OCI-LY1 (cell line): Measurements from ENCODE around the gene SLC22A2.

Experiments
- H2AFZ ChIP-seq: fragments of 200-600 bp; sonication (generic), shearing (Covaris generic); 2 replicates; pipeline ENCODE4 v1.6.0; 2014; ENCODE audit warnings: antibody characterized with exemption, mild to moderate bottlenecking, low read length
- H3F3A ChIP-seq: fragments of 200-600 bp; sonication (generic), shearing (Covaris generic); 2 replicates; pipeline ENCODE4 v1.6.0; 2014; ENCODE audit warnings: mild to moderate bottlenecking, antibody characterized with exemption, low read length, moderate library complexity; ENCODE audit not compliant: insufficient read depth
- H3K27ac ChIP-seq: fragments of 200-600 bp; sonication (generic); 2 replicates; pipeline ENCODE4 v1.5.1; 2014; ENCODE audit warnings: low read length, mixed run types, mild to moderate bottlenecking, low read depth; ENCODE audit not compliant: poor library complexity, severe bottlenecking
- H3K27me3 ChIP-seq: fragments of 200-600 bp; sonication (generic); 2 replicates; pipeline ENCODE4 v1.6.0; 2014; ENCODE audit warnings: antibody characterized with exemption, mild to moderate bottlenecking, low read length, moderate library complexity; ENCODE audit not compliant: insufficient read depth
- H3K36me3 ChIP-seq: fragments of 200-600 bp; sonication (generic); 2 replicates; pipeline ENCODE4 v1.6.1; 2014; ENCODE audit warnings: mild to moderate bottlenecking, antibody characterized with exemption, low read length, moderate library complexity, mixed read lengths; ENCODE audit not compliant: insufficient read depth
- H3K4me1 ChIP-seq: fragments of 200-600 bp; sonication (generic); 2 replicates; pipeline ENCODE4 v1.5.1; 2014; ENCODE audit warnings: mild to moderate bottlenecking, low read length, moderate library complexity; ENCODE audit not compliant: insufficient read depth, severe bottlenecking
- H3K4me2 ChIP-seq: fragments of 200-600 bp; sonication (generic), shearing (Covaris generic); 2 replicates; pipeline ENCODE4 v1.6.1; 2014; ENCODE audit warnings: low read length
- H3K4me3 ChIP-seq: fragments of 200-600 bp; sonication (generic); 2 replicates; pipeline ENCODE4 v1.5.1; 2014; ENCODE audit warnings: low read length, low read depth, mild to moderate bottlenecking, mixed read lengths; ENCODE audit not compliant: poor library complexity, severe bottlenecking
- H3K79me2 ChIP-seq: fragments of 200-600 bp; shearing (Covaris generic); 2 replicates; pipeline ENCODE4 v1.6.1; 2016; ENCODE audit warnings: mixed run types, low read length, mixed read lengths; ENCODE audit not compliant: insufficient read depth
- H3K9ac ChIP-seq: fragments of 200-600 bp; sonication (generic), shearing (Covaris generic); 2 replicates; pipeline ENCODE4 v1.6.1; 2014; ENCODE audit warnings: mild to moderate bottlenecking, low read length, mixed read lengths
- H3K9me2 ChIP-seq: fragments of 200-600 bp; sonication (generic), shearing (Covaris generic); 2 replicates; pipeline ENCODE4 v1.6.1; 2014; ENCODE audit warnings: low read depth, mild to moderate bottlenecking, low read length, mixed read lengths
- H3K9me3 ChIP-seq: fragments of 200-600 bp; shearing (Covaris generic); 2 replicates; pipeline ENCODE4 v1.6.1; 2014; ENCODE audit warnings: low read length, mixed read lengths
- H4K20me1 ChIP-seq: fragments of 200-600 bp; sonication (generic), shearing (Covaris generic); 2 replicates; pipeline ENCODE4 v1.6.0; 2016; ENCODE audit warnings: mild to moderate bottlenecking, low read length; ENCODE audit not compliant: insufficient read depth
- EZH2 ChIP-seq: fragments of 200-600 bp; sonication (generic), shearing (Covaris generic); IDR thresholded peaks from 2 replicates; pipeline ENCODE4 v1.8.0; 2017; ENCODE audit warnings: borderline replicate concordance, mixed run types, mild to moderate bottlenecking, antibody characterized with exemption, low read length, moderate library complexity, mixed read lengths
- TF ChIP-seq, protein P1 (sequence below): fragments of 200-600 bp; sonication (generic), shearing (Covaris generic); IDR thresholded peaks from 2 replicates; pipeline ENCODE4 v1.5.1; 2017; ENCODE audit warnings: mild to moderate bottlenecking, antibody characterized with exemption, low read length, moderate library complexity, mixed read lengths

Gene SLC22A2

DNA sequence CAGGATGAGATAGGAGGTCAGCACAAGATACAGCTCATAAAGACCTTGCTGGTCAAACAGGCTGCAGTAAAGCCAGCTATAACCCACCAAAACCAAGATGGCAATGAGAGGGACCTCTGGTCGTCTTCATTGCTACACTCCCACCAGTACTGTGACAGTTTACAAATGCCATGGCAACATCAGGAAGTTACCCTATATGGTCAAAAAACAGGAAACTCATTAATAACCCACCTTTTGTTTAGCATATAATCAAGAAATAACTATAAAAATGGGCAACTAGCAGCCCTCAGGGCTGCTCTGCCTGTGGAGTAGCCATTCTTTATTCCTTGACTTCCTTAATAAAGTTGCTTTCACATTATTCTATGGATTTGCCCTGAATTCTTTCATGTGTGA lies 30.9 kb downstream of the SLC22A2 start:
- H3K9me2 ChIP-seq, result no peaks in the 10 kb centered on the region
- no peak overlapping the region for H3K4me2 ChIP-seq
- no peak overlapping the region for H3K27ac ChIP-seq
- H3K27me3 ChIP-seq, result no peaks in the 10 kb centered on the region
- no peaks in the 10 kb centered on the region for H3K79me2 ChIP-seq
- H2AFZ ChIP-seq, result no peak overlapping the region
- H3F3A ChIP-seq, result no peaks in the 10 kb centered on the region
- TF ChIP-seq, protein P1, sequence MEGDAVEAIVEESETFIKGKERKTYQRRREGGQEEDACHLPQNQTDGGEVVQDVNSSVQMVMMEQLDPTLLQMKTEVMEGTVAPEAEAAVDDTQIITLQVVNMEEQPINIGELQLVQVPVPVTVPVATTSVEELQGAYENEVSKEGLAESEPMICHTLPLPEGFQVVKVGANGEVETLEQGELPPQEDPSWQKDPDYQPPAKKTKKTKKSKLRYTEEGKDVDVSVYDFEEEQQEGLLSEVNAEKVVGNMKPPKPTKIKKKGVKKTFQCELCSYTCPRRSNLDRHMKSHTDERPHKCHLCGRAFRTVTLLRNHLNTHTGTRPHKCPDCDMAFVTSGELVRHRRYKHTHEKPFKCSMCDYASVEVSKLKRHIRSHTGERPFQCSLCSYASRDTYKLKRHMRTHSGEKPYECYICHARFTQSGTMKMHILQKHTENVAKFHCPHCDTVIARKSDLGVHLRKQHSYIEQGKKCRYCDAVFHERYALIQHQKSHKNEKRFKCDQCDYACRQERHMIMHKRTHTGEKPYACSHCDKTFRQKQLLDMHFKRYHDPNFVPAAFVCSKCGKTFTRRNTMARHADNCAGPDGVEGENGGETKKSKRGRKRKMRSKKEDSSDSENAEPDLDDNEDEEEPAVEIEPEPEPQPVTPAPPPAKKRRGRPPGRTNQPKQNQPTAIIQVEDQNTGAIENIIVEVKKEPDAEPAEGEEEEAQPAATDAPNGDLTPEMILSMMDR, result no peak
- no peak for TF ChIP-seq EZH2
- no peaks in the 10 kb centered on the region for H3K4me1 ChIP-seq
- H3K36me3 ChIP-seq, result no peaks in the 10 kb centered on the region
- H4K20me1 ChIP-seq, result no peaks in the 10 kb centered on the region
- H3K9ac ChIP-seq, result no peak overlapping the region
- H3K4me3 ChIP-seq, result no peak overlapping the region
- H3K9me3 ChIP-seq, result no peaks in the 10 kb centered on the region

DNA sequence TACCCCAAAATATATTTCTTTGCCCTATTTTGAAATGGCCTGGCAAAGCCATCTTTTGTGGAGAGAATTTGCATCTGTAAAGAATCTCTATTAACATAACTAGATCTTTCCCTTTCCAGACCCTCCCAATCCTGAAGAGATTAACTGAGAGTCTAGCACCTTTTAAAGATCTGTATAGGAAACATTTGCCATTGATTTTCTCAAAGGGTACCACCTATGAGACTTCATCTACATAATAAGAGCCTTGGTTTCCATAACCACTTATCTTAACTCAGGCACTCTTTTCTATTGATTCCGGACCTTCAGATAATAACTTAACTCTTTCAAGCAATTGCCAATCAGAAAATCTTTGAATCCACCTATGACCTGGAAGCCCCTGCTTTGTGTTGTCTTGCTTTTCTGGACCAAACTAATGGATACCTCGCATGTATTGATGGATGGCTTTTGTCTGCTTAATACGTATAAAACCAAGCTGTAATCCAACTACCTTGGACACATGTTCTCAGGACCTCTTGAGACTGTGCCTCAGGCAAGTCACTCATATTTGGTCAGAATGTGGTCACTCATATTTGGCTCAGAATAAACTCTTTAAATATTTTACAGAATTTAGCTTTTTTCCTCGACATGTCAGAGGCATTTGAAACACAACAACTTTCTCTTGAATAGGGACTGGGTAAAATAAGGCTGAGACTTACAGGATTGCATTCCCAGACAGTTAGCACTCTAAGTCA lies 31.4 kb downstream of the SLC22A2 start:
- Histone ChIP-seq H3K27me3 (no peaks in the 10 kb centered on the region), H3K36me3 (no peaks in the 10 kb centered on the region), H3K4me3 (no peak overlapping the region), H3K4me2 (no peak overlapping the region), H3K4me1 (no peaks in the 10 kb centered on the region), H3F3A (no peaks in the 10 kb centered on the region), H3K9me2 (no peaks in the 10 kb centered on the region), H3K9me3 (no peaks in the 10 kb centered on the region), H3K27ac (no peak overlapping the region), H3K79me2 (no peaks in the 10 kb centered on the region), H2AFZ (no peak overlapping the region), H4K20me1 (no peaks in the 10 kb centered on the region), H3K9ac (no peak overlapping the region)
- no peak for TF ChIP-seq EZH2
- TF ChIP-seq, protein P1, result no peak

DNA sequence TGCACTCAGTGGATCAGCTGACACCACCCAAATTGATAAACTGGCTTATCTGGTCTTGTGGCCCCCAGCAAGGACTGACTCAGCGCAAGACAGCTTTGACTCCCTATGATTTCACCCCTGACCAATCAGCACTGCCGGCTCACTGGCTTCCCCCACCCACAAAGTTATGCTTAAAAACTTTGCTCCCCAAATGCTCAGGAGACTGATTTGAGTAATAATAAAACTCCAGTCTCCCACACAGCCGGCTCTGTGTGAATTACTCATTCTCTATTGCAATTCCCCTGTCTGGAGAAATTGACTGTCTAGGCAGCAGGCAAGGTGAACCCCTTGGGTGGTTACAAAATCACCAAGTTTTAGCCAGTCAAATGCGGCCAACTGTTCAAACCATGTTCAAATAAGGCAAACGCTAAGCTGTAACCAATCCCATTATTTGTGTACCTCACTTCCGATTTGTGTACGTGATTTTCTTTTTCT lies 32.5 kb downstream of the SLC22A2 start:
- Histone ChIP-seq H3K9me2 (no peaks in the 10 kb centered on the region), H3K9me3 (no peaks in the 10 kb centered on the region), H3K79me2 (no peaks in the 10 kb centered on the region), H3K4me2 (no peak overlapping the region), H3K4me1 (no peaks in the 10 kb centered on the region), H3K27ac (no peak overlapping the region), H3K9ac (no peak overlapping the region), H3K4me3 (no peak overlapping the region), H3K36me3 (no peaks in the 10 kb centered on the region), H4K20me1 (no peaks in the 10 kb centered on the region), H3F3A (no peaks in the 10 kb centered on the region), H2AFZ (no peak overlapping the region), H3K27me3 (no peaks in the 10 kb centered on the region)
- TF ChIP-seq, protein P1, result no peak
- TF ChIP-seq EZH2, result no peak
